HEK293 (cell line): ENCODE data around the gene DDX25.

Experiments used
- CTCF ChIP-seq: fragments of 450-650 bp; formaldehyde crosslinking; IDR thresholded peaks from 2 replicates; pipeline ENCODE4 v1.5.1; 2016; ENCODE audit warnings: missing biosample characterization, missing genetic modification characterization
- ZBTB8A ChIP-seq: fragments of 450-650 bp; formaldehyde crosslinking; IDR thresholded peaks from 2 replicates; pipeline ENCODE4 v1.5.1; 2016; ENCODE audit warnings: missing biosample characterization, missing genetic modification characterization
- ZNF114 ChIP-seq: fragments of 450-650 bp; formaldehyde crosslinking; IDR thresholded peaks from 2 replicates; pipeline ENCODE4 v1.5.0; 2017; ENCODE audit warnings: missing biosample characterization, missing genetic modification characterization
- ZNF660 ChIP-seq: fragments of 450-650 bp; IDR thresholded peaks from 2 replicates; pipeline ENCODE4 v1.5.1; 2018; ENCODE audit warnings: missing biosample characterization, mild to moderate bottlenecking, missing genetic modification characterization

- no peak for TF ChIP-seq CTCF
- no peak for TF ChIP-seq ZNF660 (tag by site-specific recombination)
- no peak for TF ChIP-seq ZBTB8A (tag by site-specific recombination)
- no peak for TF ChIP-seq ZNF114 (tag by site-specific recombination)
Measured at GRCh38 chr11:125955856-125956255, 51.5 kb downstream of the DDX25 start.
